Fibroblast of lung (primary cell): ENCODE data around the gene KCTD21. TPM values are rescaled to one million over a fixed set of nuclear protein-coding genes. Genes with fewer than 3 reads are reported as not detected.

Source experiments
- DNase-seq, 2 donors: peaks; one replicate each; pipeline versions ENCODE4 v3.0.0 to v3.0.0-alpha.2; 2010; ENCODE audit warnings: low read depth in 2 of 2
- H2AFZ ChIP-seq: 2 replicates; pipeline ENCODE4 v1.5.1; 2012; ENCODE audit warnings: low read length, control low read depth, inconsistent platforms
- H3K27ac ChIP-seq: 2 replicates; pipeline ENCODE4 v1.5.1; 2011; ENCODE audit warnings: low read length, control low read depth; ENCODE audit not compliant: insufficient read depth
- H3K27me3 ChIP-seq: 2 replicates; pipeline ENCODE4 v1.5.1; 2011; ENCODE audit warnings: mild to moderate bottlenecking, low read length; ENCODE audit not compliant: control insufficient read depth, insufficient read depth
- H3K36me3 ChIP-seq: 2 replicates; pipeline ENCODE4 v1.5.1; 2011; ENCODE audit warnings: low read length; ENCODE audit not compliant: control insufficient read depth, insufficient read depth
- H3K4me1 ChIP-seq: 2 replicates; pipeline ENCODE4 v1.5.1; 2011; ENCODE audit warnings: low read length; ENCODE audit not compliant: control insufficient read depth, insufficient read depth; ENCODE audit errors: extremely low read depth
- H3K4me2 ChIP-seq: 2 replicates; pipeline ENCODE4 v1.5.1; 2011; ENCODE audit warnings: low read length, control low read depth; ENCODE audit not compliant: insufficient read depth; ENCODE audit errors: extremely low read depth
- H3K4me3 ChIP-seq, 4 experiments: fragments of 200-600 bp in 1 of 4; sonication (generic) in 1 of 4; replicated peaks in 1 of 4; 2 replicates each; pipeline ENCODE4 v1.5.1; 2011 to 2016; ENCODE audit warnings: low read length in 4 of 4, low read depth in 3 of 4, mild to moderate bottlenecking in 3 of 4, control low read depth in 2 of 4, inconsistent platforms in 1 of 4, mixed read lengths in 1 of 4; ENCODE audit not compliant: insufficient read depth in 1 of 4; ENCODE audit errors: control extremely low read depth in 1 of 4
- H3K79me2 ChIP-seq: 2 replicates; pipeline ENCODE4 v1.5.1; 2012; ENCODE audit warnings: mild to moderate bottlenecking, low read length, inconsistent platforms; ENCODE audit not compliant: control insufficient read depth, insufficient read depth
- H3K9ac ChIP-seq: 2 replicates; pipeline ENCODE4 v1.5.1; 2011; ENCODE audit warnings: mild to moderate bottlenecking, low read length, control low read depth; ENCODE audit not compliant: insufficient read depth
- H3K9me3 ChIP-seq: 2 replicates; pipeline ENCODE4 v1.5.1; 2012; ENCODE audit warnings: low read depth, low read length; ENCODE audit not compliant: control insufficient read depth, insufficient read depth
- H4K20me1 ChIP-seq: 2 replicates; pipeline ENCODE4 v1.5.1; 2011; ENCODE audit warnings: low read length; ENCODE audit not compliant: control insufficient read depth, insufficient read depth; ENCODE audit errors: extremely low read depth
- CTCF ChIP-seq, 2 donors: IDR thresholded peaks in 1 of 2; conservative IDR thresholded peaks in 1 of 2; 1 replicate in 1 of 2; 2 replicates in 1 of 2; pipeline ENCODE4 v1.5.1; 2011 to 2012; ENCODE audit warnings: low read length in 2 of 2, control low read depth in 1 of 2, inconsistent platforms in 1 of 2, low read depth in 1 of 2, mild to moderate bottlenecking in 1 of 2
- EZH2 ChIP-seq: IDR thresholded peaks from 2 replicates; pipeline ENCODE4 v1.5.1; 2012; ENCODE audit warnings: low read length, control low read depth, mild to moderate bottlenecking; ENCODE audit errors: missing control alignments
- polyA plus RNA-seq, 2 donors: library from polyadenylated mRNA; depleted of rRNA in 1 of 2; stranded (reverse) in 1 of 2; unstranded in 1 of 2; fragments of >200 nt; gene quantifications; 2 replicates each; pipeline ENCODE4 v1.2.1, GENCODE V29; 2011 to 2012; ENCODE audit warnings: missing spikeins in 1 of 2
- total RNA-seq: library from RNA; depleted of rRNA; stranded (reverse); fragments of >200 nt; gene quantifications from 2 replicates; pipeline ENCODE4 v1.2.1, GENCODE V29; 2014

The KCTD21 gene
- total and polyA plus RNA-seq, 2 donors (not counting 1 experiment from before 2014, with no cell fraction given) = 8.1 to 15.9 TPM

GRCh38 chr11:78203184-78203583, 14.8 kb upstream of the KCTD21 start:
- TF ChIP-seq CTCF (conservative IDR thresholded peaks at IDR 0.05 in 1 of 2, IDR thresholded peaks at IDR 0.05 in 1 of 2; ENCODE audit: low read depth in 1 of 2, low read length in 2 of 2) = no peak
- no peak for TF ChIP-seq EZH2
- Histone ChIP-seq H4K20me1 (no peaks in the 10 kb centered on the region), H3K79me2 (no peaks in the 10 kb centered on the region), H3K27ac (no peak overlapping the region), H3K36me3 (peaks cover 18% of the 10 kb centered on the region), H3K4me3 (no peak overlapping the region), H3K4me1 (no peaks in the 10 kb centered on the region), H3K27me3 (no peaks in the 10 kb centered on the region), H2AFZ (no peak overlapping the region), H3K9ac (no peak overlapping the region), H3K9me3 (no peaks in the 10 kb centered on the region), H3K4me2 (no peak overlapping the region)
- no peak for DNase-seq

GRCh38 chr11:78202733-78203167, 14.3 kb upstream of the KCTD21 start:
- DNase-seq = no peak
- H3K4me2 ChIP-seq = no peak overlapping the region
- TF ChIP-seq EZH2 (no peak), CTCF (conservative IDR thresholded peaks at IDR 0.05 in 1 of 2, IDR thresholded peaks at IDR 0.05 in 1 of 2; ENCODE audit: low read depth in 1 of 2, low read length in 2 of 2) (no peak)
- no peaks in the 10 kb centered on the region for H3K4me1 ChIP-seq
- H3K4me3 ChIP-seq = no peak overlapping the region
- H2AFZ ChIP-seq = no peak overlapping the region
- no peak overlapping the region for H3K9ac ChIP-seq
- no peaks in the 10 kb centered on the region for H3K79me2 ChIP-seq
- H4K20me1 ChIP-seq = no peaks in the 10 kb centered on the region
- no peaks in the 10 kb centered on the region for H3K27me3 ChIP-seq
- no peak overlapping the region for H3K27ac ChIP-seq
- no peaks in the 10 kb centered on the region for H3K9me3 ChIP-seq
- peaks cover 19% of the 10 kb centered on the region for H3K36me3 ChIP-seq

GRCh38 chr11:78201096-78201818, 12.8 kb upstream of the KCTD21 start:
- Histone ChIP-seq H3K79me2 (no peaks in the 10 kb centered on the region), H4K20me1 (no peaks in the 10 kb centered on the region), H3K27me3 (no peaks in the 10 kb centered on the region), H3K4me1 (no peaks in the 10 kb centered on the region), H3K36me3 (peaks cover 18% of the 10 kb centered on the region), H3K4me3 (no peak overlapping the region), H3K9ac (no peak overlapping the region), H2AFZ (no peak overlapping the region), H3K27ac (no peak overlapping the region), H3K4me2 (no peak overlapping the region), H3K9me3 (no peaks in the 10 kb centered on the region)
- TF ChIP-seq CTCF (conservative IDR thresholded peaks at IDR 0.05 in 1 of 2, IDR thresholded peaks at IDR 0.05 in 1 of 2; ENCODE audit: low read depth in 1 of 2, low read length in 2 of 2) = no peak
- TF ChIP-seq EZH2 = no peak
- no peak for DNase-seq
